ENCODE data around the gene THEMIS2.
"Not testable (repeated sequence)": the region's sequence is repeated elsewhere in the genome, so short reads cannot be mapped to it uniquely, and the experiment has no call there.

The THEMIS2 gene

GRCh38 chr1:27872059-27872801 lies at the start of gene THEMIS2:
TSS of gene THEMIS2 (plus strand) at chr1:27872544. CDS start at chr1:27872572, 28 bp downstream.
- DNase-seq, result peak; percentile 79

- DNase-seq, result no peak
Measured at GRCh38 chr1:27823784-27824183, 48.6 kb upstream of the THEMIS2 start.

- no peak for DNase-seq
Measured at GRCh38 chr1:27824411-27824810, 47.9 kb upstream of the THEMIS2 start.

- not testable (repeated sequence) for DNase-seq
Measured at GRCh38 chr1:27829339-27829960, 42.9 kb upstream of the THEMIS2 start.

GRCh38 chr1:27830621-27831440 lies 41.5 kb upstream of the THEMIS2 start, which contains the start of gene PPP1R8:
TSS of gene PPP1R8 (plus strand) at chr1:27830782. CDS start at chr1:27830836, 54 bp downstream.
- DNase-seq, result peak; percentile 87

GRCh38 chr1:27831568-27832410 lies 40.6 kb upstream of the THEMIS2 start:
- no peak for DNase-seq

- no peak for DNase-seq
Measured at GRCh38 chr1:27832762-27833161, 39.6 kb upstream of the THEMIS2 start.

GRCh38 chr1:27833470-27833869 lies 38.9 kb upstream of the THEMIS2 start:
- DNase-seq, result no peak

- no peak for DNase-seq
Measured at GRCh38 chr1:27835046-27835445, 37.3 kb upstream of the THEMIS2 start.

- DNase-seq, result no peak
Measured at GRCh38 chr1:27835501-27835900, 36.8 kb upstream of the THEMIS2 start.

GRCh38 chr1:27849951-27850350 lies 22.4 kb upstream of the THEMIS2 start:
- DNase-seq, result no peak

- no peak for DNase-seq
Measured at GRCh38 chr1:27855085-27855484, 17.3 kb upstream of the THEMIS2 start.

- DNase-seq, result no peak
Measured at GRCh38 chr1:27856561-27857343, 15.6 kb upstream of the THEMIS2 start.

- not testable (repeated sequence) for DNase-seq
Measured at GRCh38 chr1:27857552-27857951, 14.8 kb upstream of the THEMIS2 start.

GRCh38 chr1:27858072-27858948 lies 14.0 kb upstream of the THEMIS2 start:
- peak; percentile 86 for DNase-seq

GRCh38 chr1:27858949-27859576 lies 13.3 kb upstream of the THEMIS2 start:
- no peak for DNase-seq

GRCh38 chr1:27861436-27861835 lies 10.9 kb upstream of the THEMIS2 start:
- DNase-seq, result no peak

- DNase-seq, result no peak
Measured at GRCh38 chr1:27862004-27862403, 10.3 kb upstream of the THEMIS2 start.

GRCh38 chr1:27862671-27863537 lies 9.4 kb upstream of the THEMIS2 start:
- no peak for DNase-seq

All from activated CD8-positive, alpha-beta memory T cell treated with anti-CD3 and anti-CD28 coated beads, Interleukin-2, amount 50 U/mL, for 4 hours (primary cell).